OCI-LY1 (cell line): Measurements from ENCODE around the gene VTI1A.

Source experiments
- CTCF ChIP-seq: fragments of 200-600 bp; sonication (generic), shearing (Covaris generic); IDR thresholded peaks from 2 replicates; pipeline ENCODE4 v1.5.1; 2017; ENCODE audit warnings: mild to moderate bottlenecking, antibody characterized with exemption, low read length, moderate library complexity, mixed read lengths
- EZH2 ChIP-seq: fragments of 200-600 bp; sonication (generic), shearing (Covaris generic); IDR thresholded peaks from 2 replicates; pipeline ENCODE4 v1.8.0; 2017; ENCODE audit warnings: borderline replicate concordance, mixed run types, mild to moderate bottlenecking, antibody characterized with exemption, low read length, moderate library complexity, mixed read lengths

DNA sequence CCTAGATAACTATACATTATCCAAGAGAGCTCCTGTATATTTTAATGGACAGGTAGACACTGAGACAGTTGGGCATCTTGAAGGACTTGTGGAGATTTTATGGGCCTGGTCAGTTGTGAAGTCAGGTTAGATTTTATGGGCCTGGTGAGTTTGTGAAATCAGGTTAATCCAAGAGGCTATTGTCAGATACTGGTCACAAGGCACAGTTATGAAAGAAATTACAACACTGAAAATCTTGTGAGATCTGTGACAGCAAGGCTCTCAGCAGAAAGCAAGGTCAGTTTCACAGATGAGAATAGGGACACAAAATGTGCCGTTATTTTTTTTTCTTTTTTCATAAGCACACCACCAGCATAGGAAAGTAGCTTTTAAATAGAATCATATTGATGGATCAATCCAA lies 167.6 kb downstream of the VTI1A start:
- TF ChIP-seq CTCF (no peak), EZH2 (no peak)
